Stromal cell of bone marrow (primary cell): ENCODE data around the gene ZNF326.

Source experiments
- DNase-seq: peaks from one replicate; pipeline ENCODE4 v3.0.0-alpha.2; 2012; ENCODE audit warnings: low read depth

The ZNF326 gene

DNA sequence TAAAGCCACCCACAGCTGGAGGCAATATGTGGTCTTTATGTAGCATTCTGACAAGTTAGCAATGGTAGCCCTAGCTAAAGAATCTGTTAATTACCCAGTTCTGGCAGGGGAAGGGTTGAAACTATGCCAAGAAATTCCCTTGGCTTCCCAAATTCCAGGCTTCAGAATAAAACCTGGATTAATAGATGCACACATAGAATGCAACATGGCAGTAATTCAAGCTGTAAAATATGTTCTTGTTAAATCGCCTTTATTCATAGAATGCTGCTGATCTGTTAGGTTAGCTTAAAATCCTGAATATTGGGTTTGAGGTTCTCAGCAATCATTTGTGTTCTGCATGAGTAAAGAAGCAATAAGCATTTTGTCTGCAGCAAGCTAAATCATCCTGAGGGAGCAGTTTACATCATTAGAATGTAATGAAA lies 80.1 kb downstream of the ZNF326 start:
- DNase-seq: no peak

- DNase-seq: no peak
These were observed 89.1 kb downstream of the ZNF326 start for GRCh38 chr1:90083995-90084394.
